GM21367 (cell line): ENCODE measurements around the gene CBLN1.
"Not testable (repeated sequence)": the region's sequence is repeated elsewhere in the genome, so short reads cannot be mapped to it uniquely, and the experiment has no call there.

Experiments
- ATAC-seq: cut with Tn5 transposase; IDR thresholded peaks from one replicate; pipeline ENCODE4 v1.9.1; 2021; ENCODE audit not compliant: unreplicated experiment

Gene CBLN1

GRCh38 chr16:49277766-49278566 lies 3.7 kb downstream of the CBLN1 start:
- ATAC-seq: no peak

GRCh38 chr16:49277386-49277742 lies 4.3 kb downstream of the CBLN1 start:
- ATAC-seq: no peak

DNA sequence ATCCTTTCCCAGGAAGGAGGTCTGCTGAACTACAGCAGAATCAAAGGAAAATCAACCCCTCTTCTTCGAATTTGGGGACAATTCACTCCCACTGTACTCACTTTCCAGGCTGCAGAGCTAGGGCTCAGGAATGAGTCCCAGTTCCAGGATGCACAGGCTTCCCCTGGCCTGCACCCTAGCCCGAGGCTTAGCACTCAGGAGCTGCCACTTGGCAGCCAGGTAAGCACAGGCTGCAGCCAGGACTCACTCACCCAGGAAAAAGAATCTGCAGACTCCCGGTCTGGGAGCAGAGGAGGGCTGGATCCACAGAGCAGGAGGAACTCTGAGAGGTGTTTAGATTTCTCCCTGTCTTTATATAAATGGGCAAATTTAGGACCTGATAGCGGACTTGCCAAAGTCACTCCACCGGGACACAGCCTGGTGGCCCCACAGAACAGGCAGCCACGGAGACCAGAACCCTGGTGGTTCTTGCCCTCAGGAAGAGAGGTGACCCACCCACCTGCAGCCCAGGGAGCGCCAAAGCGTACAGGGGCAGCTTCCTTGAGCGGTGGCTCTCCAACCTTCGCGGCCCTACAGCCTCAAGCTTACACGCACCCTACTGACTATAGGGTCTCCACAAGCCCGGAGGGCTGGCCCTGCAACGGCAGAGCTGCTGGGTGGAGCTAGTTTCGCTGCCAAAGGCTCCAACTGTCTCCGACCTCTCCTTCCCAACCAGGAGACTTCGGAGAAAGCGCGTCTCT lies 4.8 kb downstream of the CBLN1 start:
- no peak for ATAC-seq

DNA sequence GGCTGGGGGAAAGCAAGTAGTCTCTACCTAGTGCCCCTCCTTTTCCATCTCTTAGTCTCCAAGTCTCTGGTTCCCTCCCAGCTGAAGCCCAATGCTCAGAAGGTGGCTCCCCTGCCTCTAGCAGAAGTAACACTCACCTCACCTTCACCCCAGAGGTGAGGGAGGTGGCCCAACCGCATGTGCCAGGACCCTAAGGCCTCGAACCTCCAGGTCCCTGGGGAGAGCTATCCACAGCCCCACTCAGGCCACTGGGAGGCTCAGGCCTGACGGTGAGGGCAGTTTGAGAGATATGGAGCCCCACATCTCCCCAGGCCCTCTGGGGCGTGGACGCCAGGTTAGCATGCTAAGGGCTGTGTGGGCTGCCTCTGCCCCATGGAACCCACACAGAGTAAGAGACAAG lies 5.8 kb downstream of the CBLN1 start:
- ATAC-seq: no peak

DNA sequence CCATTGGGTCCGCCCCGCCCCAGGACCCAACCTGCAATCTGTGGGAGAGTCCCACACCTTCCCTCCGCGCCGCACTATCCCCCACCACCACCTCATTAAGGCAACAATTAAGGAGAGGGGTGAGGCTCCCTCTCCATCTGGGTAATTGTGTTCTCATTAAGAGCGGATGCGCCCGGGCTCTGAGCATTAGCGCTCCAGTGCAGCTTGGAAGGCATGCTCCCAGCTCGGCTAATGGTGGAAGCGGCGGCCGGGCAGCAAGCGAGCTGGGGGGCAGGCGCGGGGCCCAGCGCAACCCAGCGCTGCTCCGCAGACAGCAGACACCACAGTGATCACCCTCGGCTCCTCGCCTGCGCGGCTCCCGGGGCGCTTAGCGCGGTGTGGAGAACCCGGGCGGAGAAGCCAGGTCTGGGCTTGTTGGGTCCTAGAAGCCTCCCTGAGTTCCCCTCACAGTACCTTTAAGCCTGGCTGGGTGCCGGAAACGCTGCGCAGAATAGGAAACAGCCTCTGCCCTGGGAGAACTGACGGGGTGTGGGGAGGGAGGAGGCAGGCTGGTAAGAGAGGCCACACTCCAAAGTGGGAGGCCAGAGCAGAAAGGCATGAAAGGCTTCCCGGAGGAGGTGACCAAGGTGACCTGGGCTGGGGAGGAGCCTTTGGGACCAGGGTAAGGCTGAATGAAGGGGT lies 6.4 kb downstream of the CBLN1 start:
- ATAC-seq: no peak

- no peak for ATAC-seq
Measured at GRCh38 chr16:49274591-49274990, 7.0 kb downstream of the CBLN1 start.

- no peak for ATAC-seq
Measured at GRCh38 chr16:49273771-49274170, 7.9 kb downstream of the CBLN1 start.

DNA sequence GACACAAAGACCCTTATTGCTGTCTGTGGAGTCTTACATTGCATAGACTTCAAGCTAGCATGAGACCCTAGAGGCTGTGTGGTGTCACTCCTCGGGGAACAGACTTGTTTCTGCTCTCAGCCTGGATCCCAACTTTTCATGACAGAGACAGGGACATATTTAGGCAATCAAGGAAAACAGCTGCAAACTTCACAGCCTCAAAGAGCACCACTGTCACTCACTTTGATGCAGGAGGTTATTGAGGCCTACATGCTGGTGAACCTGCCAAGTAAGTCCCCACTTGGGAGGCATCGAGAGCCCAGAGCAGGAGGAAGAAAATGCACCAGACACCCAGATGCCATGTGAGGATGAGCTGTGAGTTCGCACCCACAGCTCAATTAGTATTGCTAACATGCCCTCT lies 10.3 kb downstream of the CBLN1 start:
- ATAC-seq: no peak

DNA sequence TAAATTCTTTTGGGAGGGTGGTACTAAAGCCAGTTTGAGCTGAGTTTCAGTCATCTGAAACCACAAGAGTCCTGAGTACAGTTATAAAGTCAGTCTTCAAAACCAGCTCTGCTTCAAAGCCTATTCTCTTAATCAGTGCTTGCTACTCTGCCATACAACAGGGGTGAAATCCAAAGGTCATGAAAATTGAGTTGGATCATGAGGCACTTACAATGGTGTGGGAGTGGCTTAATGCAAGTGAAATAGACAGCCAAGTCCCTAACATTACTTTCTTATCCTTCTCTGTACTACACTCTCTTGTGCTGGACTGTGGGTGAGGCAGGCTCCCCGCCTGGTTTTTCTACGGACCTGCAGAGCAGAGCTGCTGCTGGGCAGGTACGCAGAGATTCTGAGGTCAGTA lies 12.4 kb downstream of the CBLN1 start:
- no peak for ATAC-seq

DNA sequence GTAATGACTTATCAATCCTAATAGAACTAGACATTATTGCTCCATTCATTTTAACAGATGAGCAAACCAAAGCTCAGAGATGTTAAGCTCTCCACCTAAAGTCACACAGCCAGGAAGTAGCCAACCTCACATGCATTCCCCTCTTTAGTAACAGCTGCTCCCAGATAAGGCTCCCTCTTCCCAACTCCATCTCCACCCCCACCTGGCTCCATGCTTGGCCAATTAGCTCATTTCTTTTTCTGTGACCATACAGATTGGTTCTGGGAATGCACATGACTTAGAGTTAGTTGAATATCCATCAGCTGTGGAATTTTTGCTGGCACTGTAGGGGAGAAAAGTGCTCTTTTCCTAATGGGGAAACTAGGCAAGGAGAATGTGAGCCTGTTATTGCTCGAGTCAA lies 13.0 kb downstream of the CBLN1 start:
- ATAC-seq: no peak

GRCh38 chr16:49262501-49262900 lies 19.1 kb downstream of the CBLN1 start:
- ATAC-seq: no peak

- ATAC-seq: no peak
Measured at GRCh38 chr16:49261930-49262329, 19.7 kb downstream of the CBLN1 start.

DNA sequence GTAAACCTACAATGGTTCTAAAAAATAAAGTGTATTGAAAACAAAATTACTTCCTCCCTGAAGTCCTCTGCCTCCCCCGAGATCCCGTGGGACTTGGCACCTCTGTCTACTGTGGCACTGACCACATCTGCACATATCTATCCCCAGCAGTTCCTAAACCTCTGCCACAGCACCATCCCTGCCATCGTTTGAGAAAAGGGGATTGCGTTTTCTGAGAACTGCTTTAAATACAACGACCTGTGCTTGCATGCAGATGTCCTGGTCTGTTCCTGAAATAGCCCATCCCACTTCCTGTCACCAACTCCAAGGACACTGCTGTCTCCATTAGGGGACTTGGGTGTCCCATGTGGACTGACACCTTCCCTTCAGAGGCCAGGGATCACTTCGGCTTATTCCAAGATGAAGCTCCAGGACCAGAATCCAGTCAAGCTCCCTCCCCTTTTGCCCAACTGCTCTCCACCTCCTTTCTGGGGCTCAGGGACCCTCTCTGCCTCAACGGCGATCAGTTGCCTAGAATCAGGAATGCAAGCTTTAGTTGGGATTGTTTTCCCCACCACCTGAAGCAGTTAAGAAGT lies 20.6 kb downstream of the CBLN1 start:
- ATAC-seq: no peak

- no peak for ATAC-seq
Measured at GRCh38 chr16:49260253-49260652, 21.4 kb downstream of the CBLN1 start.

- no peak for ATAC-seq
Measured at GRCh38 chr16:49259330-49259729, 22.3 kb downstream of the CBLN1 start.

DNA sequence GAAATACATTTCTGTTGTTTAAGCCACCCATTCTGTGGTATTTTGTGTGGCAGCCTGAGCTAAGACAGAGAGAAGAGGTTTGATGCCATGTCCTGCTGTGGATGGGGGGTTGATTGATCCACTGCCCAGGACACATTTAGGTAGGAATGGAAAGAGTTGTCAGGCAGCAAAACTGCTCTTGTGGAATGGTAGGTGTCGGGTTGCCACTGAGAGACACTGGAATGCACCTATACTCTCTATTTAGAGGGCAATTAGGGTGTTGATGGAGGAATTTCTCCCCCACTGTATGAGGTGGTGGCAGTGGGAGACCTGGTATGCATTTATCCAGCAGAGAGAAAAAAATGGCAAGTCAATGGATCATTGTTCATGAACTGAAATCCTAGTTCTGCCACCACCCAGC lies 30.9 kb downstream of the CBLN1 start:
- ATAC-seq: no peak

GRCh38 chr16:49248227-49248626 lies 33.4 kb downstream of the CBLN1 start:
- no peak for ATAC-seq

- no peak for ATAC-seq
Measured at GRCh38 chr16:49236216-49236615, 45.4 kb downstream of the CBLN1 start.

DNA sequence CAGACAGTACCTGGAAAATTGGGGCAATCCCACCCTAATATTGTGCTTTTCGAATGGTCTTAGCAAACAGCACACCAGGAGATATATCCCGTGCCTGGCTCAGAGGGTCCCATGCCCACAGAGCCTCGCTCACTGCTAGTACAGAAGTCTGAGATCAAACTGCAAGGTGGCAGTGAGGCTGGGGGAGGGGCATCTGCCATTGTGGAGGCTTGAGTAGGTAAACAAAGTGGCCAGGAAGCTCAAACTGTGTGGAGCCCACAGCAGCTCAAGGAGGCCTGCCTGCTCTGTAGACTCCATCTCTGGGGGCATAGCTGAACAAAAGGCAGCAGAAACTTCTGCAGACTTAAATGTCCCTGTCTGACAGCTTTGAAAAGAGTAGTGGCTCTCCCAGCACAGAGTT lies 53.3 kb downstream of the CBLN1 start:
- ATAC-seq: not testable (repeated sequence)
